NCI-H1417 (cell line): ENCODE data around the gene FPR3.
A peak's percentile ranks its signal among the peaks of the same experiment; 100 is the strongest.
"Not testable (repeated sequence)": the region's sequence is repeated elsewhere in the genome, so short reads cannot be mapped to it uniquely, and the experiment has no call there.

Experiments used
- DNase-seq, 3 experiments: peaks; one replicate each; lab custom pipeline; 2025; lab: John Stamatoyannopoulos, UW

FPR3 gene

GRCh38 chr19:51794885-51795490, at the start of gene FPR3:
Gene FPR3, plus strand, starts transcription at chr19:51795157. Its CDS starts 28,592 bp downstream, at chr19:51823749.
- no peak for DNase-seq

GRCh38 chr19:51746731-51747130, 48.2 kb upstream of the FPR3 start:
- no peak for DNase-seq

- DNase-seq: no peak
Observed at GRCh38 chr19:51749979-51750378, 45.0 kb upstream of the FPR3 start.

DNA sequence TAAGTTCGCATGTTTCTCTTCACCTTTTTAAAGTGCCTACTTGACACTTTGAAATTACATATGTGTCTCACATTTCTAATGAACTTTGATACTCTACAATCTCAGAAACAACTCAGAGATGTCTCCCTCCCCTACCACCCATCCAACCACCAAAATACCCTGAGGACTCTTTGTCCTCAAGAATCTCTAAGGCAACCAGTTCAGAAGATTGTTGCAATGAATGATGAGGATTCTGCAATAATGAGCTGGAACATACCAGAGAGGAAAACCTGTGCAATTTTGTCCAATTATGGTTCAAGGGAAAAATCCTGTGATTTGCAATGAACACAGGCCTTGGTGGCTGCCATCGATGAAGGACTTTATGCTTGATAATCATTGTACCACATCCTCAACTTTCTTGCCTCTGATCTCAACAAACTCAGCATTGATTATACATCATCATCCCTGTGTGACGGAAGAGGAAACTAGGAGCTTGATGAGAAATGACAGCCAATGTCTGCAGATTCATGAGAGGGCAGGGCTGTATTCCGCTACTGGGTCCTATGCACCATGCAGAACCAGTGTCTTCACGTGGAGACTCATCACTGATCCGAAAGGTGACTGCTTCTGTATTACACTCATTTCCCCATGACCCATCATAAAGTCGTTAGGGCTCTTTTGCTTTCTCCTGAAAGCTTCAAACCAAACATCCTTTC, 44.4 kb upstream of the FPR3 start:
- no peak for DNase-seq

DNA sequence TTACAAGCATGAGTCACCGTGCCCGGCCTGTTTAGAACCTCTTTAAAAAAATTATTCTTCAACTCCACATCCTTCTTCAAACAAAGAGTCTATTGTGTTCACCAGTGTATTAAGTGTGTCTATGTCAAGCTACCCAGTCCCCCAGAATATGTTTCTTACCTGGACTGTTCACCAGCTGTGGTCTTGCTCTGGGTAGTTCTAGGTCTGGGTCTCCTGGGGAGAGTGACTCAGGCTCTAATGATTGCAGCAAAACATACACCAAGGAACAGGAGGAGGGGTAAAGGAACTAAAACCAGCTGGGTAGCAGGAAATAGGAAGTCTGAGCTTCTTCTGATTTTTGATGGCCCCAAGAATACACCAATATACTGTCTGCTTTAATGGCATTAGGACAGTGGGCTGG, 43.3 kb upstream of the FPR3 start, which contains the start of gene FPR1:
TSS of gene FPR1 (minus strand) at position 224 of the 400 bp plus-strand sequence. CDS start 4,884 bp downstream, outside the sequence.
- no peak for DNase-seq

- no peak for DNase-seq
Observed at GRCh38 chr19:51754109-51754508, 40.8 kb upstream of the FPR3 start.

GRCh38 chr19:51754770-51755169, 40.2 kb upstream of the FPR3 start:
- DNase-seq: no peak

DNA sequence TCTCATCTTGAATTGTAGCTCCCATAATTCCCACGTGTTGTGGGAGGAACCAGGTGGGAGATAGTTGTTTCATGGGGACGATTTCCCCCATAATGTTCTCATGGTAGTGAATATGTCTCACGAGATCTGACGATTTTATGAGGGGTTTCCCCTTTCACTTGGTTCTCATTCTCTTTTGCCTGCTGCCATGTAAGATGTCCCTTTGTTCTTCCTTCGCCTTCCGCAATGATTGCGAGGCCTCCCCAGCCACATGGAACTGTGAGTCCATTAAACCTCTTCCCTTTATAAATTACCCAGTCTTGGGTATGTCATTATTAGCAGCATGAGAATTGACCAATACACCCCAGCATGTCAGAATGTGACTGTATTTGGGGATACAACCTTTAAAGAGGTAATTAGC, 39.4 kb upstream of the FPR3 start:
- DNase-seq: no peak

DNA sequence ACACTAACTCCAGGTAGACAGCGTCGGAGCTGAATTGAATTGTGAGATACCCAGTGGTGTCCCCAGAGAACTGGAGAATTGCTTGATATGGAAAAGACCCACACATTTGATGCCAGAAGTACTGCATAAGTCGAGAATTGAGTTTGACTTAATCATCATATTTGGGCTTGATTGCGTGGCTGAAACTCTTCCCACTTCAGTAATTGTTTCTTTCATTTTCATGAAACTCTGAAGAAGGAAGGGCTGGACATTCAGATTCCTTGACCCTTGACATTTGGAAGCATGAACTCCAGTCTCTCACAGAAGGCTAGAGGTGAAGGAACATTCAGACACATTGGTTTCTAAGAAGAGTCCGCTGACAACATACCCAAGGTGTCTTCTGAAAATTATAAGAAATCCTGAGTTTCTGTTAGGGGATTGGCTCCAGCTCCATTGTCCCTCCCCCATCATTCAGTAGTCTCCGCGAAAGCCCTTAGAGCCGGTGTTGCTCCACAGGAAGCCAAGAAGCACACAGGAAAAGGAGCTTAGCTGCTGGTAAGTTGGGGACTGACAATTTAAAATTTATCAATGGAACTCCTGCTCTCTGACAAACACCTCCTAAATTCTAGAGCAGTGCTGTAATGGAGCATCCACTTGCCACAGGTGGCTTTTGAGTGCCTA, 34.1 kb upstream of the FPR3 start, which contains the start of gene FPR2:
TSS of gene FPR2 (plus strand) at position 484 of the 660 bp plus-strand sequence. CDS start 7,479 bp downstream, outside the sequence.
- DNase-seq: no peak

DNA sequence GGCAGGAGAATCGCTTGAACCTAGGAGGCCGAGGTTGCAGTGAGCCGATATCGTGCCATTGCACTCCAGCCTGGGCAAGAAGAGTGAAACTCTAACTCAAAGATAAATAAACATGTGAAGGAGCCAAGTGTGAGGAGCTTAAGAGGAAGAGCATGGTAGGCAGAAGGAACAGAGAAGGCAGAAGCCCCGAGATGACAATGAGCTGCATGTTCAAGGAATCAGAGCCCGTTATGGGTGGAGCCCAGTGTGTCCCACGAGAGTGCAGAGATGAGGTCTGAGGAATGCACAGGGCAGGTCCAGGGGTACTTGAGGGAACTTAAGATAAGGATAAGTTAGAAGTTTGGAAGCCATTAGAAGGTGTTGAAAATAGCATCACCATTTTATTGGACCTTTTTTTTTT, 33.3 kb upstream of the FPR3 start:
- DNase-seq: no peak

DNA sequence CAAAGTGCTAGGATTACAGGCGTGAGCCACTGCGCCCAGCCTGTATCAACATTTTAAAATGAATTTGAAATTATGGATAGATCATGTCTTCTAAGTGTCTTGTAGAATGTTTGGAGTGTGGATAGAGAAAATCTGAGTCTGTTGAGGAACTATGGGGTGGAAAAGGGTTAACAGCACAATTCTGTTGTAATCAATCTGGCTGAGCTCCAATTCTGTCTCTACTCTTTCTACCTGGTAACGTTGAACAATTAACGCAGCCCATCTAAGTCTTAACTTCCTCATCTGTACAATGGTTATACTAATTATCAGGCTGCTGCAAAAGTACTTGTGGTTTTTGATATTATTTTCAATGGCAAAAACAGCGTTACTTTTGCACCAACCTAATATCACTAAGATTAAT, 29.9 kb upstream of the FPR3 start:
- no peak for DNase-seq

DNA sequence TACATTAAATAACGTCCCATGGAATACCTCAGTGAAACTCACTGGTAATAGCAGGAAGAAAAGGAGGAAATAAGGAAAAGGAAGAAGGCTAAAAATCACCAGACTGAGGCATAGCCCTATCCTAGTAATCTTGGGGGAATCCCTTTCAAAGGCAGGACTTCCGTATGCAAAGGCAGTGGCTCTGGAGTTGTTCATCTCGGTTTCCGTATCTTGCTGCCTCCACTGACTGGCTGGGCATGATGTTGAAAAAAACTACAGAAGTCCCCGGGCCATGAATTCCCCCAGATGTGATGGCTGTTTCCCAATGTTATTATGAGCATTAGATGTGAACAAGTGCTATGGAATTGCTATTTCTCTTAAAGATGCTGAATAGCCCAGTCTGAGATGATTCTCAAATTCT, 28.5 kb upstream of the FPR3 start:
- DNase-seq: no peak

- DNase-seq: no peak
Observed at GRCh38 chr19:51771376-51772130, 23.4 kb upstream of the FPR3 start.

DNA sequence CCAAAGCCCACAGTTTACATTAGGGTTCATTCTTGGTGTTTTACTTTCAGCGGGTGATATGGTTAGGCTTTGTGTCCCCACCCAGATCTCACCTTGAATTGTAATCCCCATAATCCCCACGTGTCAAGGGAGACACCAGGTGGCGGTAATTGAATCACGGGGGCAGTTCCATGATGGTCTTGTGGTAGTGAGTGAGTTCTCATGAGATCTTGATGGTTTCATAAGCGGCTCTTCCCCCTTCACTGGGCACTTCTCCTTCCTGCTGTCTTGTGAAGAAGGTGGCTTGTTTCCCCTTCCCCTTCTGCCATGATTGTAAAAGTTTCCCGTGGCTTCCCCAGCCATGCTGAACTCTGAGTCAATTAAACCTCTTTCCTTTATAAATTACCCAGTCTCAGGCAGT, 22.0 kb upstream of the FPR3 start:
- no peak for DNase-seq

DNA sequence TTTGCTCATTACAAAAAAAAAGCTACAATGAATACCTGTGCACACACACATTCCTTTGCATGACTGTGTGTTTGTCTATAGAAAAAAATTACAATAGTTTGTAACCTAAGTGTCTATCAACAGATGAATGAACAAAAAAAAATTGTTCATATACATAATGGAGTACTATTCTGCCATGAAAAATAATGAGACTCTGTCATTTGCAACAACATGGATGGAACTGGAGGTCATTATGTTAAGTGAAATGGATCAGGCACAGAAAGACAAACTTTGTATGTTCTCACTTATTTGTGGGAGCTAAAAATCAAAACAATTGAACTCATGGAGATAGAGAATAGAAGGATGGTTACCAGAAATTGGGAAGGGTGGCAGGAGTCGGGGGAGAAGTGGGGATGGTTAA, 18.4 kb upstream of the FPR3 start:
- not testable (repeated sequence) for DNase-seq

GRCh38 chr19:51777570-51778462, 17.1 kb upstream of the FPR3 start:
- DNase-seq: peak; percentile 19 to 85 (median 60)

GRCh38 chr19:51779181-51779580, 15.8 kb upstream of the FPR3 start:
- no peak for DNase-seq

DNA sequence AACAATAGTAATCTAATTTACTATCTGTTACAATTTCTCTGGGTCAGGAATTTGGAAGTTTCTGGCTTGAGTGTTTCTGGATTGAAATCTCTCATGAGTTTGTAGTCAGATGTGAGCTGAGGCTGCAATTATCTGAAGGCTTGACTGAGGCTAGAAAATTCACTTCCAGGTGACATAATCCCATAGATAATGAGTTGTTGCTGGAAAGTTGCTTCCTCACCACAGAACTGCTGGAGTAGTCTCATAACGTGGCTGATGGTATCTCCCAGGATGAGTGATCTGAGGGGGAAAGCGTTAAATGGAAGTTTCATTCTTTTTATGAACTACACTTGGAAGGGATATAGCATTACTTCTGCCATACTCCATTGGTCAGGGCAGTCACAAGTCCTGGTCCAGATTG, 15.3 kb upstream of the FPR3 start:
- no peak for DNase-seq

GRCh38 chr19:51780270-51780669, 14.7 kb upstream of the FPR3 start:
- DNase-seq: no peak

DNA sequence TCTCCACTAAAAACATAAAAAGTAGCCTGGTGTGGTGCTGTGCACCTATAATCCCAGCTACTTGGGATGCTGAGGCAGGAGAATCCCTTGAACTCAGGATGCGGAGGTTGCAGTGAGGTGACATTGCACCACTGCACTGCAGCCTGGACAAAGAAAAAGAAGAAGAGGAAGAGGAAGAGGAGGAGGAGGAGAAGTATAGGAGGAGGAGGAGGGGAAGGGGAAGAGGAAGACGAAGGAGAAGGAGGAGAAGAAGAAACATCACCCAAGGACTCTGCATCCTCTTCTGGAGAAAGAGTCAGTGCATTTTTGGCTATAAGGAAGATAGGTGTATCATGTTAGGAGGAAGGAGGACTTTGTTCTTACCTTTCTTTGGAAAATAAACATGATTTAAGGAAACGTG, 13.0 kb upstream of the FPR3 start:
- DNase-seq: no peak

DNA sequence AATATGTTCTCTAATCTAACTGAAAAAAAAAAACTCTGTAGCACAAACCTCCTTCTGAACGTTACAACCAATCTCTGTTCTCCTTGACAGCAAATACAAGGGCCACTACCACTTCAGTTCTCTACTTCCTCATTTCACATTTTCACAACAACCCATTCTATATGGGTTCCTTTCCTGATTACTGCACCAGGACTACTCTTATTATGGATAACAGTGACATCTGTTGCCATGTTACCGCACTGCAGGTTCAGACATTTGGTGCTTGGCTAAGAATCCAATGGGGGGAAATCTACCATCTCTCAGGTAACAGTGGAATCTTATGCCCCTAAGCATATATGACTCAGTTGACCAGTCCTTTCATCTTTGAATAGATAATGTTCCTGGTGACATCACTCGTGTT, 11.6 kb upstream of the FPR3 start:
- peak in 2 of 3 experiments; percentile 1 to 26 for DNase-seq
